Calu3 (cell line): ENCODE data around the gene CPEB1. TPM values are rescaled to one million over a fixed set of nuclear protein-coding genes. Genes with fewer than 3 reads are reported as not detected.

Experiments
- BruUV-seq: library from RNA; stranded (reverse); fragments of 400-500 nt; replicated peaks from 2 replicates; lab custom pipeline; 2021; lab: Mats Ljungman, UMichigan
- CTCF ChIA-PET: fragments of 300-600 bp; sonication (Branson Sonifier 250); formaldehyde crosslinking; loops from one replicate; lab custom pipeline; 2022; ENCODE audit warnings: antibody characterized with exemption; lab: Charles Lee
- DNase-seq: peaks from one replicate; pipeline ENCODE4 v3.0.0; 2022
- H3K27ac Mint-ChIP-seq: one replicate; pipeline ENCODE4 v1.8.0; 2022; ENCODE audit warnings: mixed read lengths; ENCODE audit not compliant: unreplicated experiment
- H3K27me3 Mint-ChIP-seq: one replicate; pipeline ENCODE4 v1.8.0; 2022; ENCODE audit warnings: mixed read lengths; ENCODE audit not compliant: unreplicated experiment
- H3K36me3 Mint-ChIP-seq: one replicate; pipeline ENCODE4 v1.8.0; 2022; ENCODE audit warnings: mild to moderate bottlenecking, moderate library complexity, mixed read lengths; ENCODE audit not compliant: insufficient read depth, unreplicated experiment
- H3K4me1 Mint-ChIP-seq: one replicate; pipeline ENCODE4 v1.8.0; 2022; ENCODE audit warnings: mild to moderate bottlenecking, low read depth, mixed read lengths; ENCODE audit not compliant: unreplicated experiment
- H3K4me3 Mint-ChIP-seq: one replicate; pipeline ENCODE4 v1.8.0; 2022; ENCODE audit warnings: mild to moderate bottlenecking, low read depth, moderate library complexity, mixed read lengths; ENCODE audit not compliant: unreplicated experiment
- H3K9me3 Mint-ChIP-seq: one replicate; pipeline ENCODE4 v1.8.0; 2022; ENCODE audit warnings: low read depth, mixed read lengths; ENCODE audit not compliant: unreplicated experiment
- CTCF ChIP-seq: fragments of 200-600 bp; IDR thresholded peaks from one replicate; pipeline ENCODE4 v1.8.0; 2022; ENCODE audit warnings: antibody characterized with exemption; ENCODE audit not compliant: unreplicated experiment
- intact Hi-C: fragments of 100-400 bp; cut with micrococcal nuclease; formaldehyde crosslinking; loops from one replicate; pipeline ENCODE4 v1.10.0; 2022; ENCODE audit not compliant: unreplicated experiment
- total RNA-seq: library from RNA; stranded (reverse); gene quantifications from 2 replicates; pipeline ENCODE4 v1.2.3, GENCODE V29; 2022

Gene CPEB1
- total RNA-seq, 1 experiment from 2014 or later: 5.3 TPM

GRCh38 chr15:82602195-82602594 is 45.0 kb downstream of the CPEB1 start:
- Mint-ChIP-seq H3K4me1 (no peaks in the 10 kb centered on the region), H3K27ac (no peak overlapping the region), H3K4me3 (no peak overlapping the region), H3K27me3 (no peaks in the 10 kb centered on the region), H3K9me3 (no peaks in the 10 kb centered on the region), H3K36me3 (no peaks in the 10 kb centered on the region)
- CTCF ChIA-PET: no interaction called here
- BruUV-seq: no TSS peak
- TF ChIP-seq CTCF: no peak
- no peak for DNase-seq
- intact Hi-C loops: no loop called here

- no peak for DNase-seq
- intact Hi-C loops: no loop called here
- Mint-ChIP-seq H3K27me3 (no peaks in the 10 kb centered on the region), H3K27ac (no peak overlapping the region), H3K36me3 (no peaks in the 10 kb centered on the region), H3K9me3 (no peaks in the 10 kb centered on the region), H3K4me1 (no peaks in the 10 kb centered on the region), H3K4me3 (no peak overlapping the region)
- no peak for TF ChIP-seq CTCF
- BruUV-seq: no TSS peak
- CTCF ChIA-PET: interaction anchor here (1.1 kb wide), 1 partner anchor 12 kb away, joined by 3 read pairs; no protein-coding TSS in a partner anchor
These were observed 47.3 kb downstream of the CPEB1 start for GRCh38 chr15:82599862-82600261.

GRCh38 chr15:82597815-82598214 is 49.3 kb downstream of the CPEB1 start:
- CTCF ChIA-PET: no interaction called here

GRCh38 chr15:82595766-82596165 is 51.4 kb downstream of the CPEB1 start:
- CTCF ChIA-PET: no interaction called here
- Mint-ChIP-seq H3K9me3 (no peaks in the 10 kb centered on the region), H3K36me3 (no peaks in the 10 kb centered on the region), H3K27ac (no peak overlapping the region), H3K4me1 (no peaks in the 10 kb centered on the region), H3K27me3 (no peaks in the 10 kb centered on the region), H3K4me3 (no peak overlapping the region)
- intact Hi-C loops: no loop called here
- no peak for DNase-seq
- no peak for TF ChIP-seq CTCF
- BruUV-seq: no TSS peak

More at GRCh38 chr15:82597815-82598214, 49.3 kb downstream of the CPEB1 start:
- TF ChIP-seq CTCF: no peak
- no peaks in the 10 kb centered on the region for H3K27me3 Mint-ChIP-seq
- no peaks in the 10 kb centered on the region for H3K36me3 Mint-ChIP-seq
- DNase-seq: no peak
- intact Hi-C loops: no loop called here
- H3K4me1 Mint-ChIP-seq: no peaks in the 10 kb centered on the region
- H3K9me3 Mint-ChIP-seq: no peaks in the 10 kb centered on the region
- H3K4me3 Mint-ChIP-seq: no peak overlapping the region
- no TSS peak for BruUV-seq
- H3K27ac Mint-ChIP-seq: no peak overlapping the region
